Prostate gland (tissue), 2 donors: ENCODE results near the gene SPECC1. TPM values are rescaled to one million over a fixed set of nuclear protein-coding genes. Genes with fewer than 3 reads are reported as not detected.

Experiments used
- DNase-seq: peaks from one replicate; pipeline ENCODE4 v3.0.0-alpha.2; 2019; ENCODE audit warnings: low spot score
- H3K27ac ChIP-seq, 2 donors: fragments of 200-600 bp; sonication (generic); 2 replicates each; pipeline ENCODE4 v1.5.1; 2017 to 2019
- H3K27me3 ChIP-seq: fragments of 200-600 bp; sonication (generic); replicated peaks from 2 replicates; pipeline ENCODE4 v1.5.1; 2019; ENCODE audit not compliant: insufficient read depth
- H3K36me3 ChIP-seq, 2 donors: fragments of 200-600 bp; sonication (generic); 1 replicate in 1 of 2; 2 replicates in 1 of 2; pipeline versions ENCODE4 v1.5.1 to v1.8.1; 2017 to 2019
- H3K4me1 ChIP-seq: fragments of 200-600 bp; sonication (generic); replicated peaks from 2 replicates; pipeline ENCODE4 v1.5.1; 2019
- H3K4me3 ChIP-seq, 2 donors: fragments of 200-600 bp; sonication (generic); 2 replicates each; pipeline ENCODE4 v1.5.1; 2017 to 2019
- H3K9me3 ChIP-seq: fragments of 200-600 bp; sonication (generic); 2 replicates; pipeline ENCODE4 v1.5.1; 2017
- CTCF ChIP-seq, 4 experiments: fragments of 200-600 bp in 2 of 4; fragments of 450-650 bp in 2 of 4; sonication (generic) in 2 of 4; IDR thresholded peaks; 1 replicate in 3 of 4; 2 replicates in 1 of 4; pipeline ENCODE4 v1.5.1; 2016 to 2019; ENCODE audit warnings: antibody characterized with exemption in 4 of 4, mild to moderate bottlenecking in 2 of 4, moderate library complexity in 2 of 4
- POLR2A ChIP-seq: fragments of 450-650 bp; IDR thresholded peaks from one replicate; pipeline ENCODE4 v1.6.1; 2016; ENCODE audit warnings: antibody characterized with exemption, mild to moderate bottlenecking
- POLR2AphosphoS5 ChIP-seq: sonication (generic); formaldehyde crosslinking; IDR thresholded peaks from one replicate; pipeline ENCODE4 v1.6.1; 2017; ENCODE audit warnings: antibody characterized with exemption
- WGBS: methylation state at CpG from one replicate; pipeline ENCODE4 v1.1.5; 2018; 5-methylcytosine and 5-hydroxymethylcytosine counted together
- intact Hi-C: fragments of 100-400 bp; cut with DNase I; formaldehyde crosslinking; loops from one replicate; pipeline ENCODE4 v1.14.2; 2022
- total RNA-seq, 2 donors: library from RNA; depleted of rRNA; stranded (reverse); fragments of >200 nt; gene quantifications; one replicate each; pipeline ENCODE4 v1.1.0, GENCODE V29; 2016

The SPECC1 gene
- total RNA-seq, 2 donors from 2014 or later, result 29.7 to 85.5 TPM

GRCh38 chr17:20217677-20218076 lies 208.5 kb downstream of the SPECC1 start:
- no peaks in the 10 kb centered on the region for H3K27me3 ChIP-seq
- no peak for DNase-seq
- no peak overlapping the region for H3K27ac ChIP-seq
- H3K36me3 ChIP-seq, result no peaks in the 10 kb centered on the region
- intact Hi-C loops, result no loop called here
- H3K9me3 ChIP-seq, result no peaks in the 10 kb centered on the region
- H3K4me3 ChIP-seq, result no peak overlapping the region
- 95% methylated on average over 4 of the region's 4 CpGs for WGBS
- H3K4me1 ChIP-seq, result no peaks in the 10 kb centered on the region
- TF ChIP-seq CTCF (IDR thresholded peaks at IDR 0.05), result no peak
- no peak for TF ChIP-seq POLR2AphosphoS5

DNA sequence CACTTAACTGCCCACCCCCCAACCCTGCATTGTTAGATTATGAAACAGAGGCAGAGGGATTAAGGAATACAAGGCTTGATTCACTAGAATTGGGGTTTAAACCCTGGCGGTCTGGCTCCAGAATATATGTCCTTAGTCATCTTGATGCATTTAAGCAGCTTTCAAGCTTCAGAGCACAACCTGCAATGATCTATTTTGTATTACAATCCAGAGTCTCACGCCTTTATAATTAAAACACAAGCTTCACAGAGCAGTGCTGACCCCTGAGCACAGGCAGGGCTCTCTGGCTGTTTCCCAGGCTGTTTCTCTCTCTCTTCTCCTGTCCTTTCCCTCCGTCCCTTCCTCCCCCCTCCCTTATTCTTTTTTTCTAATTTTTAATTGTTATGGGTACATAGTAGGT lies 209.1 kb downstream of the SPECC1 start:
- Histone ChIP-seq H3K27ac (no peak overlapping the region), H3K4me1 (no peaks in the 10 kb centered on the region), H3K4me3 (no peak overlapping the region), H3K27me3 (no peaks in the 10 kb centered on the region), H3K36me3 (no peaks in the 10 kb centered on the region), H3K9me3 (no peaks in the 10 kb centered on the region)
- TF ChIP-seq CTCF (IDR thresholded peaks at IDR 0.05) (no peak), POLR2A (no peak), POLR2AphosphoS5 (no peak)
- DNase-seq, result no peak
- 92% methylated on average over 3 of the region's 3 CpGs for WGBS
- intact Hi-C loops, result no loop called here

- DNase-seq, result no peak
- Histone ChIP-seq H3K27ac (no peak overlapping the region), H3K9me3 (no peaks in the 10 kb centered on the region), H3K4me1 (no peaks in the 10 kb centered on the region), H3K36me3 (no peaks in the 10 kb centered on the region), H3K4me3 (no peak overlapping the region), H3K27me3 (no peaks in the 10 kb centered on the region)
- WGBS, result 43% methylated on average over 3 of the region's 3 CpGs
- intact Hi-C loops, result no loop called here
- no peak for TF ChIP-seq CTCF (IDR thresholded peaks at IDR 0.05)
- TF ChIP-seq POLR2A, result no peak
- TF ChIP-seq POLR2AphosphoS5, result no peak
Measured at GRCh38 chr17:20223808-20224328, 214.7 kb downstream of the SPECC1 start.

DNA sequence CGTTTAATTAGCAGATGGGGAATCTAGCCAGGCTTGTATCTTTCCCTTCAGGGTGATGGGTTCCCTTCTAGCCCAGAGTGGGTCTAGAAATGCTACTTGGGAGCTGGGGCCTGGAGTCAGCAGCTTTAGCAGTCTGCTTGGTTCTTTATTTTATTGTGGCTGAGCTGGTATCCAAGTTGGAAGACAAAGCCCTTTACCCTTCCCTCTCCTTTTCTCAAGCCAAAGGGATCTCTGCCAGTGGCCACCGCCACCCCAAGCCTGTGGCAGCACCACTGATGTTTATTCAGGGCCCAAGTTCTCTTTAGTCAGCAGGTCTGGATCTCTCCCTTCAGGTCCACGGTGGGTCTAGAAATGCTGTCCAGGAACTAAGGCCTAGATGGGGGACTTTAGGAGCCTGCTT lies 215.2 kb downstream of the SPECC1 start:
- DNase-seq, result no peak
- Histone ChIP-seq H3K4me3 (no peak overlapping the region), H3K9me3 (no peaks in the 10 kb centered on the region), H3K27me3 (no peaks in the 10 kb centered on the region), H3K4me1 (no peaks in the 10 kb centered on the region), H3K36me3 (no peaks in the 10 kb centered on the region), H3K27ac (no peak overlapping the region)
- 34% methylated on average over 3 of the region's 3 CpGs for WGBS
- TF ChIP-seq POLR2A (no peak), POLR2AphosphoS5 (no peak), CTCF (IDR thresholded peaks at IDR 0.05) (no peak)
- intact Hi-C loops, result no loop called here

- no peak for DNase-seq
- intact Hi-C loops, result loop anchor here (2.0 to 5.0 kb wide), 2 partner anchors 105 to 767 kb away; no protein-coding TSS in a partner anchor
- Histone ChIP-seq H3K4me3 (no peak overlapping the region), H3K36me3 (no peaks in the 10 kb centered on the region), H3K27ac (no peak overlapping the region), H3K27me3 (no peaks in the 10 kb centered on the region), H3K9me3 (no peaks in the 10 kb centered on the region), H3K4me1 (no peaks in the 10 kb centered on the region)
- TF ChIP-seq POLR2AphosphoS5 (no peak), CTCF (IDR thresholded peaks at IDR 0.05) (peak in 1 of 4 experiments; percentile 12)
- WGBS, result 77% methylated on average over 7 of the region's 7 CpGs
Measured at GRCh38 chr17:20225162-20226115, 216.3 kb downstream of the SPECC1 start.
